CD4-positive, alpha-beta T cell (primary cell): ENCODE results near the gene PTX4. TPM values are rescaled to one million over a fixed set of nuclear protein-coding genes. Genes with fewer than 3 reads are reported as not detected.

Experiments
- ATAC-seq: fragments of 200-7000 bp; cut with Tn5 transposase; one replicate; pipeline ENCODE4 v1.10.0; 2022; ENCODE audit warnings: mild to moderate bottlenecking; ENCODE audit not compliant: poor library complexity
- CTCF ChIA-PET: fragments of 350-600 bp; sonication (Branson Sonifier 250); formaldehyde crosslinking; loops from one replicate; lab custom pipeline; 2021; ENCODE audit warnings: antibody characterized with exemption, inconsistent platforms; lab: Charles Lee
- POLR2A ChIA-PET: fragments of 350-600 bp; sonication (Branson Sonifier 250); formaldehyde crosslinking; loops from one replicate; lab custom pipeline; 2021; ENCODE audit warnings: antibody characterized with exemption, inconsistent platforms; lab: Charles Lee
- DNase-seq, 14 experiments: peaks; one replicate each; pipeline ENCODE4 v3.0.0-alpha.2; 2013 to 2020; ENCODE audit warnings: mixed read lengths in 2 of 14
- H3K27ac ChIP-seq, 2 donors: one replicate each; pipeline versions ENCODE4 v1.5.1 to v1.7.0; 2013; ENCODE audit warnings: low read length in 2 of 2, low read depth in 1 of 2, mild to moderate bottlenecking in 1 of 2
- H3K27me3 ChIP-seq, 2 experiments: 1 replicate in 1 of 2; 2 replicates in 1 of 2; pipeline versions ENCODE4 v1.6.1 to v1.7.0; 2013; ENCODE audit warnings: low read length in 2 of 2, control low read depth in 1 of 2, mild to moderate bottlenecking in 1 of 2, moderate library complexity in 1 of 2; ENCODE audit not compliant: insufficient read depth in 2 of 2, control insufficient read depth in 1 of 2
- H3K36me3 ChIP-seq: one replicate; pipeline ENCODE4 v1.6.1; 2013; ENCODE audit warnings: low read length, control low read depth; ENCODE audit not compliant: insufficient read depth
- H3K4me1 ChIP-seq: one replicate; pipeline ENCODE4 v1.6.1; 2013; ENCODE audit warnings: low read length, control low read depth; ENCODE audit not compliant: insufficient read depth
- H3K4me3 ChIP-seq: one replicate; pipeline ENCODE4 v1.5.1; 2013; ENCODE audit warnings: mild to moderate bottlenecking, low read length, moderate library complexity
- H3K9me3 ChIP-seq, 2 experiments: 1 replicate in 1 of 2; 2 replicates in 1 of 2; pipeline versions ENCODE4 v1.6.1 to v1.7.0; 2013; ENCODE audit warnings: low read length in 2 of 2, mild to moderate bottlenecking in 2 of 2, control low read depth in 1 of 2, moderate library complexity in 1 of 2; ENCODE audit not compliant: control insufficient read depth in 1 of 2, insufficient read depth in 1 of 2
- H3K27ac Mint-ChIP-seq: one replicate; pipeline ENCODE4 v1.8.0; 2020; ENCODE audit warnings: mixed read lengths
- H3K27me3 Mint-ChIP-seq: one replicate; pipeline ENCODE4 v1.8.0; 2021; ENCODE audit warnings: mixed read lengths
- H3K36me3 Mint-ChIP-seq: one replicate; pipeline ENCODE4 v1.8.0; 2021; ENCODE audit warnings: low read depth, mixed read lengths
- H3K4me1 Mint-ChIP-seq: one replicate; pipeline ENCODE4 v1.8.0; 2021; ENCODE audit warnings: low read depth, mixed read lengths
- H3K4me3 Mint-ChIP-seq: one replicate; pipeline ENCODE4 v1.8.0; 2020; ENCODE audit warnings: mild to moderate bottlenecking, mixed read lengths
- H3K9me3 Mint-ChIP-seq: one replicate; pipeline ENCODE4 v1.8.0; 2020; ENCODE audit warnings: mixed read lengths
- CTCF ChIP-seq: fragments of 200-600 bp; IDR thresholded peaks from one replicate; pipeline ENCODE4 v1.8.0; 2022; ENCODE audit warnings: antibody characterized with exemption, mild to moderate bottlenecking
- intact Hi-C, 2 experiments: fragments of 100-400 bp; cut with DNase I in 1 of 2; cut with micrococcal nuclease in 1 of 2; formaldehyde crosslinking; loops; one replicate each; pipeline versions ENCODE4 v1.15.1 to v1.9.0; 2023 to 2025; cut with DNase I, micrococcal nuclease
- total RNA-seq, 174 experiments: library from RNA in 2 of 174; stranded (reverse) in 2 of 174; gene quantifications; one replicate each; pipeline ENCODE4 v1.2.3 and lab custom pipeline; 2021 to 2026

The PTX4 gene
- total RNA-seq, 2 experiments from 2014 or later, result not detected

GRCh38 chr16:1511662-1512569 lies 23.2 kb upstream of the PTX4 start:
- Histone ChIP-seq H3K4me3 (no peak overlapping the region), H3K27ac (no peak overlapping the region), H3K27me3 (no peaks in the 10 kb centered on the region), H3K36me3 (peaks cover 14% of the 10 kb centered on the region), H3K9me3 (peaks cover 0 to 11% of the 10 kb centered on the region in 2 experiments), H3K4me1 (no peaks in the 10 kb centered on the region)
- DNase-seq (no peak), ATAC-seq (no peak)
- no peak for TF ChIP-seq CTCF
- no peaks in the 10 kb centered on the region for H3K27me3 Mint-ChIP-seq
- peaks cover 16% of the 10 kb centered on the region for H3K36me3 Mint-ChIP-seq
- no peak overlapping the region for H3K4me3 Mint-ChIP-seq
- peaks cover 2% of the 10 kb centered on the region for H3K9me3 Mint-ChIP-seq
- H3K4me1 Mint-ChIP-seq, result no peaks in the 10 kb centered on the region
- CTCF ChIA-PET, result no interaction called here
- H3K27ac Mint-ChIP-seq, result no peak overlapping the region
- intact Hi-C loops, result no loop called here
- POLR2A ChIA-PET, result no interaction called here

- ATAC-seq, result no peak
- ChIA-PET POLR2A (no interaction called here), CTCF (no interaction called here)
- no peak overlapping the region for H3K27ac Mint-ChIP-seq
- Histone ChIP-seq H3K4me3 (no peak overlapping the region), H3K4me1 (no peaks in the 10 kb centered on the region), H3K27ac (no peak overlapping the region), H3K27me3 (no peaks in the 10 kb centered on the region), H3K36me3 (peaks cover 14% of the 10 kb centered on the region), H3K9me3 (peaks cover 0 to 11% of the 10 kb centered on the region in 2 experiments)
- peaks cover 2% of the 10 kb centered on the region for H3K9me3 Mint-ChIP-seq
- no peak for DNase-seq
- peaks cover 13% of the 10 kb centered on the region for H3K36me3 Mint-ChIP-seq
- no peaks in the 10 kb centered on the region for H3K27me3 Mint-ChIP-seq
- TF ChIP-seq CTCF, result no peak
- no peaks in the 10 kb centered on the region for H3K4me1 Mint-ChIP-seq
- H3K4me3 Mint-ChIP-seq, result no peak overlapping the region
- intact Hi-C loops, result no loop called here
Observed at GRCh38 chr16:1510941-1511351, 22.2 kb upstream of the PTX4 start.

GRCh38 chr16:1510272-1510671 lies 21.5 kb upstream of the PTX4 start:
- no peak for TF ChIP-seq CTCF
- peaks cover 13% of the 10 kb centered on the region for H3K36me3 Mint-ChIP-seq
- Histone ChIP-seq H3K4me3 (no peak overlapping the region), H3K9me3 (peaks cover 0 to 11% of the 10 kb centered on the region in 2 experiments), H3K4me1 (no peaks in the 10 kb centered on the region), H3K36me3 (peaks cover 14% of the 10 kb centered on the region), H3K27ac (no peak overlapping the region), H3K27me3 (no peaks in the 10 kb centered on the region)
- H3K9me3 Mint-ChIP-seq, result peaks cover 2% of the 10 kb centered on the region
- DNase-seq, result no peak
- POLR2A ChIA-PET, result no interaction called here
- H3K27ac Mint-ChIP-seq, result no peak overlapping the region
- intact Hi-C loops, result no loop called here
- no peak overlapping the region for H3K4me3 Mint-ChIP-seq
- no peaks in the 10 kb centered on the region for H3K4me1 Mint-ChIP-seq
- CTCF ChIA-PET, result no interaction called here
- ATAC-seq, result no peak
- no peaks in the 10 kb centered on the region for H3K27me3 Mint-ChIP-seq
